Adrenal gland (tissue), 19 donors: Measurements from ENCODE around the gene KRTAP12-1. TPM values are rescaled to one million over a fixed set of nuclear protein-coding genes. Genes with fewer than 3 reads are reported as not detected.

Source experiments
- DNase-seq, 7 donors: peaks; one replicate each; pipeline ENCODE4 v3.0.0-alpha.2; 2019 to 2020
- H3K27ac ChIP-seq, 5 donors: fragments of 200-600 bp; sonication (generic) in 4 of 5; 1 replicate in 3 of 5; 2 replicates in 2 of 5; pipeline versions ENCODE4 v1.5.1 to v1.8.0; 2016 to 2020; ENCODE audit warnings: mild to moderate bottlenecking in 1 of 5
- H3K27me3 ChIP-seq: fragments of 200-600 bp; 2 replicates; pipeline ENCODE4 v1.8.0; 2021
- H3K36me3 ChIP-seq, 2 donors: fragments of 200-600 bp; replicated peaks in 1 of 2; 1 replicate in 1 of 2; 2 replicates in 1 of 2; pipeline versions ENCODE4 v1.5.1 to v1.8.0; 2018 to 2022
- H3K4me1 ChIP-seq, 2 donors: fragments of 200-600 bp; replicated peaks in 1 of 2; 1 replicate in 1 of 2; 2 replicates in 1 of 2; pipeline versions ENCODE4 v1.5.1 to v1.8.0; 2018 to 2021
- H3K4me3 ChIP-seq, 4 donors: fragments of 200-600 bp; sonication (generic) in 3 of 4; one replicate each; pipeline ENCODE4 v1.5.1; 2016 to 2018
- H3K9me3 ChIP-seq, 3 donors: fragments of 200-600 bp; sonication (generic) in 1 of 3; replicated peaks in 1 of 3; 1 replicate in 2 of 3; 2 replicates in 1 of 3; pipeline versions ENCODE4 v1.5.1 to v1.8.0; 2016 to 2021
- POLR2A ChIP-seq, 2 donors: fragments of 450-650 bp; IDR thresholded peaks; one replicate each; pipeline ENCODE4 v1.6.1; 2017; ENCODE audit warnings: antibody characterized with exemption in 2 of 2, mild to moderate bottlenecking in 2 of 2, moderate library complexity in 1 of 2
- WGBS, 4 donors: extraction: QIAGEN DNeasy Blood & Tissue Kit in 2 of 4; methylation state at CpG; one replicate each; pipeline versions ENCODE4 v1.1.5 to v1.1.7; 2013 to 2017; 5-methylcytosine and 5-hydroxymethylcytosine counted together
- intact Hi-C, 2 donors: fragments of 100-400 bp; cut with DNase I; formaldehyde crosslinking; loops; one replicate each; pipeline versions ENCODE4 v1.14.1 to v1.15.0; 2022 to 2023
- long read RNA-seq, 10 donors: library from polyadenylated mRNA in 3 of 10; unstranded in 2 of 10; stranded (forward) in 1 of 10; transcript quantifications; one replicate each; pipeline ENCODE4 v2.0.0 and lab custom pipeline, GENCODE V29; 2021 to 2026
- polyA plus RNA-seq, 3 donors: library from polyadenylated mRNA; stranded (reverse); fragments of 200-250 nt in 2 of 3; fragments of 350-450 nt in 1 of 3; fragmentation: Illumina TruSeq in 1 of 3; extraction: RNeasy Lipid Tissue Mini Kit (QIAGEN cat#74804) in 1 of 3; gene quantifications; one replicate each; pipeline ENCODE4 v1.2.3, GENCODE V29; 2013 to 2014
- total RNA-seq, 9 donors: library from RNA; depleted of rRNA in 4 of 9; stranded (reverse); fragments of >200 nt in 4 of 9; fragments of 120-200 nt in 1 of 9; fragmentation: NEBNext Ultra II Directional in 1 of 9; extraction: Animal tissue kit (Norgen Biotek cat#: 25700) in 1 of 9; gene quantifications; one replicate each; pipeline versions ENCODE4 v1.1.0 to v1.2.4, GENCODE V29; 2013 to 2023
- TF ChIP-seq, protein P1 (sequence below), 6 experiments: fragments of 450-650 bp in 4 of 6; fragments of 200-600 bp in 2 of 6; sonication (generic) in 1 of 6; IDR thresholded peaks; 1 replicate in 5 of 6; 2 replicates in 1 of 6; pipeline versions ENCODE4 v1.5.1 to v1.8.0; 2016 to 2021; ENCODE audit warnings: antibody characterized with exemption in 6 of 6, mild to moderate bottlenecking in 2 of 6, moderate library complexity in 1 of 6
- donor health status: healthy with polysubstance abuse.
- donor health status: Bipolar disorder and iron deficiency.
- donor health status: DM: yes; HTN: yes; CAD: no.
- donor health status: DM: no; HTN: no; CAD: no.
- donor health status: DM: no; HTN: no; CAD: no.
- donor health status: DM: yes; HTN: yes; CAD: no.

KRTAP12-1 gene, protein sequence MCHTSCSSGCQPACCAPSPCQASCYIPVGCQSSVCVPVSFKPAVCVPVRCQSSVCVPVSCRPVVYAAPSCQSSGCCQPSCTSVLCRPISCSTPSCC
- total RNA-seq: not detected
- not detected for polyA plus RNA-seq
- long read RNA-seq, donor 1: 0 reads
- long read RNA-seq, donor 2: 0 reads
- long read RNA-seq, donor 3: 0 reads
- long read RNA-seq, donor 4: 0 reads
- long read RNA-seq, donor 5: 0 reads
- long read RNA-seq, donor 6: 0 reads
- long read RNA-seq, donor 7: 0 reads
- long read RNA-seq, donor 8: 0 reads
- long read RNA-seq, donor 9: 0 reads
- long read RNA-seq, donor 10: 0 reads

DNA sequence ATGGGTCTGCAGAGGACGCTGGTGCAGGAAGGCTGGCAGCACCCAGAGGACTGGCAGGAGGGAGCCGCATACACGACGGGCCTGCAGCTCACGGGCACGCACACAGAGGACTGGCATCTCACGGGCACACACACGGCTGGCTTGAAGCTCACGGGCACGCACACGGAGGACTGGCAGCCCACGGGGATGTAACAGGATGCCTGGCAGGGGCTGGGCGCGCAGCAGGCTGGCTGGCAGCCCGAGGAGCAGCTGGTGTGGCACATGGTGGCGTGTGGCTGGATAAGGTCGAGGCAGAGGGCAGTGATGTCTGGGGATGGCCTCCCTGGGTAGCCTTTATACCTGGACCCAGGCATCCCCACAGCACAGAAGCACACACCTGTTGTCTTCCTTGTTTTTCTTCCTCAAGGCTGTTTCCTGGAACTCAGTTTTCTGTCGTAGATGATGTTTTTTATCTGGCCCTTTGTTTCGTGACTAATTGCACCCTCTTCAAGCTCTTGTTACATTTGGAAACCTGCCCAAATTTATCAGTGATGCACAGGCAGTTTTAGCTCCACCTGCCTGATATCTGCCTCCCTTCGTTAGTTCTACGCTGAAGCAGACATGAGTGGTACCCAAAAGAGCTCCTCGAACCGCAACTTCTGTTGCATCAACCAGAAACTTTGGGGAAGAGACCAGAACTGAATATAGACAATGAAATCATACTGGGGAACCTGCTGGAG, at the start of gene KRTAP12-1:
KRTAP12-1 (minus strand) TSS at position 303 of the 719 bp plus-strand sequence; CDS start at position 263, 40 bp downstream.
- H3K36me3 ChIP-seq: no peaks in the 10 kb centered on the region
- no peak for DNase-seq
- H3K4me1 ChIP-seq: no peaks in the 10 kb centered on the region
- H3K27ac ChIP-seq: no peak within 1 kb of the TSS
- H3K4me3 ChIP-seq: no peak within 1 kb of the TSS
- intact Hi-C loops: no loop called here
- 66 to 80% (median 75%) methylated on average over 11 to 23 of the region's 23 CpGs for WGBS, 4 donors
- no peaks in the 10 kb centered on the region for H3K27me3 ChIP-seq
- no peak for TF ChIP-seq POLR2A (IDR thresholded peaks at IDR 0.05)
- TF ChIP-seq, protein P1, sequence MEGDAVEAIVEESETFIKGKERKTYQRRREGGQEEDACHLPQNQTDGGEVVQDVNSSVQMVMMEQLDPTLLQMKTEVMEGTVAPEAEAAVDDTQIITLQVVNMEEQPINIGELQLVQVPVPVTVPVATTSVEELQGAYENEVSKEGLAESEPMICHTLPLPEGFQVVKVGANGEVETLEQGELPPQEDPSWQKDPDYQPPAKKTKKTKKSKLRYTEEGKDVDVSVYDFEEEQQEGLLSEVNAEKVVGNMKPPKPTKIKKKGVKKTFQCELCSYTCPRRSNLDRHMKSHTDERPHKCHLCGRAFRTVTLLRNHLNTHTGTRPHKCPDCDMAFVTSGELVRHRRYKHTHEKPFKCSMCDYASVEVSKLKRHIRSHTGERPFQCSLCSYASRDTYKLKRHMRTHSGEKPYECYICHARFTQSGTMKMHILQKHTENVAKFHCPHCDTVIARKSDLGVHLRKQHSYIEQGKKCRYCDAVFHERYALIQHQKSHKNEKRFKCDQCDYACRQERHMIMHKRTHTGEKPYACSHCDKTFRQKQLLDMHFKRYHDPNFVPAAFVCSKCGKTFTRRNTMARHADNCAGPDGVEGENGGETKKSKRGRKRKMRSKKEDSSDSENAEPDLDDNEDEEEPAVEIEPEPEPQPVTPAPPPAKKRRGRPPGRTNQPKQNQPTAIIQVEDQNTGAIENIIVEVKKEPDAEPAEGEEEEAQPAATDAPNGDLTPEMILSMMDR (IDR thresholded peaks at IDR 0.05): no peak
- H3K9me3 ChIP-seq: no peaks in the 10 kb centered on the region

DNA sequence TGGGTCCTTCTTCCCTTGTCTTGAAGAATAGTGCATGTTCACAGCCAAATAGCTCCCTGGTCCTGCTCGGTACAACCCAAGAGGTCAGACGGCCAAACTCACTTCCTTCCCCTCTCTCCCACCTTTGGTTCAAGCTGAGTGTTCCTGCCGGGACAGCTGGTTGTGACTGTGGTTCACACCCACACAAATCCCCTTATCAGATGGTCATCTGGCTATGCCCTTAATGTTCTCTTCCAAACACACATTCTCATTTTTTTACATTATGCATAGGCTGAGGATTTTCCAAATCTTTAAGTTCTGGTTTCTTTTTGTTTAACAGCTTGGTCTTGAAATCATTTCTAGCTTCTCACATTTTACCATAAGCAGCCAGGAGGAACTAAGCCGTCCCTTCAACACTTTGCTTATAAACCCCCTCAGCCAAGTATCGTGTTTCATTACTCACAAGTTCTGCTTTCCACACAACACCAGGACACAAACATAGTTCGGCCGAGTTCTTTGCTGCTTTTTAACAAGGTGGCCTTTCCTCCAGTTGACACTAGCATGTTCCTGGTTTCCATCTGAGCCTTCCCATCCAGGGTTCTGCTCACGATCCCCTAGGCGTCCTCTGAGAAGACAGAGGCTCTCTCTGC, 49.1 kb upstream of the KRTAP12-1 start:
- TF ChIP-seq, protein P1 (IDR thresholded peaks at IDR 0.05): no peak
- no peak for TF ChIP-seq POLR2A (IDR thresholded peaks at IDR 0.05)
- Histone ChIP-seq H3K4me1 (no peaks in the 10 kb centered on the region), H3K36me3 (no peaks in the 10 kb centered on the region), H3K4me3 (no peak overlapping the region), H3K9me3 (no peaks in the 10 kb centered on the region), H3K27me3 (no peaks in the 10 kb centered on the region), H3K27ac (no peak overlapping the region)
- WGBS, 4 donors: 55 to 68% (median 65%) methylated on average over 9 of the region's 9 CpGs
- intact Hi-C loops: no loop called here
- no peak for DNase-seq

DNA sequence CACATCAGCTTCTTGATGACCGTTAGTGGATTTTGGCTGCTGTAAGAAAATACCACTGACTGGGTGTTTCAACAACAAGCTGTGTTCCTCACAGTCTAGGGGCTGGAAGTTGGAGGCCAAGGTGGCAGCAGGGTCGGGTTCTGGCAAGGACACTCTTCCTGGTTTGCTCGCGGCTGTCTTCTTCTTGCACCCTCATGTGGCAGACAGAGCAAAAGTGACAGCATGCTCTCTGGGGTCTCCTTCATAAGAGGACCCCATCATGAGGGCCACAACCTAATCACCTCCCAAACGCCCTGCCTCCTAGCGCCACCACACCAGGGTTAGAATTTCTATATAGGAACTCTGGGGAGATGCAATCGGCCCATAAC, 48.0 kb upstream of the KRTAP12-1 start:
- intact Hi-C loops: no loop called here
- Histone ChIP-seq H3K27ac (no peak overlapping the region), H3K27me3 (no peaks in the 10 kb centered on the region), H3K36me3 (no peaks in the 10 kb centered on the region), H3K4me1 (no peaks in the 10 kb centered on the region), H3K4me3 (no peak overlapping the region), H3K9me3 (no peaks in the 10 kb centered on the region)
- DNase-seq: no peak
- TF ChIP-seq POLR2A (IDR thresholded peaks at IDR 0.05): no peak
- TF ChIP-seq, protein P1 (IDR thresholded peaks at IDR 0.05): no peak
- WGBS, 4 donors: 76 to 90% (median 85%) methylated on average over 7 of the region's 7 CpGs

DNA sequence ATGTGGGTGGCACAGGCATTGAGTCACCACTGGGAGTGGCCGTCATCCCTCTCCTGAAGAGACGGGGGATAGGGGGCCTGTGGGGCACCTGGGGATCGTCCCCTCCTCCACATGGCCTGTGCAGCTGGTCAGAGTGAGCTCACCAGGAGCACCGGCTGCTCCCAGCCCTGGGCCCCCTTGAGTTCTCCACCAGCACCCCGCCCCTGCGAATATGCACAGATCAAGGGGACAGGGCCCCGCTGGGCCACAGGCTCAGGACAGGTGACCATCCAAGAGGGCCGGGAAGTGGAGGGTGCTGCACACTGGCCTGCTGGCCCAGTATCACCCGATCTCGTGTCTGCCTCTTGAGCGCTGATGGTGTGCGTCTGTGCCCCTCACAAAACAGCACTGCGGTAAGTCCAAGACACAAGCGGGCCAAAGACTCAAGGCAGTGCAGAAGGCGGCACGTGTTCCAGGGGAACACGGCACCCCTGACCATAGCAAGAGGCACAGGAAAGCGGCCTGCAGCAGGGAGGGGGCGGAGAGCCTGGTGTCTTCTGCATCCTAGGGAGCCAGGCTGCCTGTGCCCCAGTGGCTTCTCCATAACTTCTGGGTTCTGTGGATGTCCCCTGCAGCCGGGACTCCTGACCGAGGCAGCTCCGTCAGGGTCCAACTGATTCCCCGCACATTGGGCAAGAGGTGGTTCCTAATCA, 47.5 kb upstream of the KRTAP12-1 start:
- Histone ChIP-seq H3K36me3 (no peaks in the 10 kb centered on the region), H3K9me3 (no peaks in the 10 kb centered on the region), H3K27ac (no peak overlapping the region), H3K27me3 (no peaks in the 10 kb centered on the region), H3K4me3 (no peak overlapping the region), H3K4me1 (no peaks in the 10 kb centered on the region)
- DNase-seq: no peak
- 82 to 93% (median 87%) methylated on average over 15 to 23 of the region's 23 CpGs for WGBS, 4 donors
- no peak for TF ChIP-seq POLR2A (IDR thresholded peaks at IDR 0.05)
- intact Hi-C loops: no loop called here
